WERI-Rb-1 (cell line): Measurements from ENCODE around the gene OR6X1.
A peak's percentile ranks its signal among the peaks of the same experiment; 100 is the strongest.
"Not testable (repeated sequence)": the region's sequence is repeated elsewhere in the genome, so short reads cannot be mapped to it uniquely, and the experiment has no call there.

Experiments
- DNase-seq: peaks from one replicate; pipeline ENCODE4 v3.0.0-alpha.2; 2020
- H3K27ac ChIP-seq: fragments of 250-450 bp; sonication (Bioruptor Pico); 2 replicates; pipeline ENCODE4 v1.5.1; 2020; ENCODE audit warnings: mild to moderate bottlenecking, moderate library complexity
- H3K27me3 ChIP-seq: fragments of 250-450 bp; sonication (Bioruptor Pico); 2 replicates; pipeline ENCODE4 v1.5.1; 2021; ENCODE audit warnings: mild to moderate bottlenecking, low read depth, moderate library complexity; ENCODE audit not compliant: insufficient read depth, severe bottlenecking
- H3K36me3 ChIP-seq: fragments of 250-450 bp; sonication (Bioruptor Pico); 2 replicates; pipeline ENCODE4 v1.5.1; 2020; ENCODE audit warnings: mild to moderate bottlenecking, moderate library complexity
- H3K4me3 ChIP-seq: 2 replicates; pipeline ENCODE4 v1.5.1; 2011; ENCODE audit warnings: low read depth, mild to moderate bottlenecking, control low read depth, low read length
- H3K9me3 ChIP-seq: fragments of 250-450 bp; sonication (Bioruptor Pico); 2 replicates; pipeline ENCODE4 v1.5.1; 2021; ENCODE audit warnings: mild to moderate bottlenecking, moderate library complexity; ENCODE audit not compliant: severe bottlenecking
- TF ChIP-seq, protein P1 (sequence below): IDR thresholded peaks from 2 replicates; pipeline ENCODE4 v1.5.1; 2011; ENCODE audit warnings: low read depth, mild to moderate bottlenecking, control low read depth, inconsistent platforms, low read length

Gene OR6X1

DNA sequence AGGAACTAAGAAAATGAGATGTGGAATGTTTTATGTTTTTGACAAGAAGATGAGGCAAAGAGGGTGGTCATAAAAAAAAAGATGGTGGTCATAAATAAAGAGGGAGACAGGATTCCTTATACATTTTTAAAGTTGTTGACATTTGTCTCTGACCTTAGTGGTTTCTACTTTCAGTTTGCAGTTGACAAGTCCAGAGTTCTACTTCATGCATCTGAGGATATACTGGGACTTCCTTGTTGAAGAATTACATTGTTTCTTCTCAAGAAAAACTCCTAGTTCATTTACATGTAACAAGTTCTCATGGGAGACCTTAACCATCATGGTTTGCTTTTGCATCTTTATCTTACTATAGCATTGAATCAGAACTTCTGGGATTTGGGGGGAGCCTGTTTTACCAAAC, 1.2 kb downstream of the OR6X1 start:
- H3K4me3 ChIP-seq: no peak overlapping the region
- H3K27ac ChIP-seq: no peak overlapping the region
- TF ChIP-seq, protein P1, sequence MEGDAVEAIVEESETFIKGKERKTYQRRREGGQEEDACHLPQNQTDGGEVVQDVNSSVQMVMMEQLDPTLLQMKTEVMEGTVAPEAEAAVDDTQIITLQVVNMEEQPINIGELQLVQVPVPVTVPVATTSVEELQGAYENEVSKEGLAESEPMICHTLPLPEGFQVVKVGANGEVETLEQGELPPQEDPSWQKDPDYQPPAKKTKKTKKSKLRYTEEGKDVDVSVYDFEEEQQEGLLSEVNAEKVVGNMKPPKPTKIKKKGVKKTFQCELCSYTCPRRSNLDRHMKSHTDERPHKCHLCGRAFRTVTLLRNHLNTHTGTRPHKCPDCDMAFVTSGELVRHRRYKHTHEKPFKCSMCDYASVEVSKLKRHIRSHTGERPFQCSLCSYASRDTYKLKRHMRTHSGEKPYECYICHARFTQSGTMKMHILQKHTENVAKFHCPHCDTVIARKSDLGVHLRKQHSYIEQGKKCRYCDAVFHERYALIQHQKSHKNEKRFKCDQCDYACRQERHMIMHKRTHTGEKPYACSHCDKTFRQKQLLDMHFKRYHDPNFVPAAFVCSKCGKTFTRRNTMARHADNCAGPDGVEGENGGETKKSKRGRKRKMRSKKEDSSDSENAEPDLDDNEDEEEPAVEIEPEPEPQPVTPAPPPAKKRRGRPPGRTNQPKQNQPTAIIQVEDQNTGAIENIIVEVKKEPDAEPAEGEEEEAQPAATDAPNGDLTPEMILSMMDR: no peak
- H3K27me3 ChIP-seq: no peaks in the 10 kb centered on the region
- peaks cover 4% of the 10 kb centered on the region for H3K9me3 ChIP-seq
- H3K36me3 ChIP-seq: no peaks in the 10 kb centered on the region
- DNase-seq: no peak

DNA sequence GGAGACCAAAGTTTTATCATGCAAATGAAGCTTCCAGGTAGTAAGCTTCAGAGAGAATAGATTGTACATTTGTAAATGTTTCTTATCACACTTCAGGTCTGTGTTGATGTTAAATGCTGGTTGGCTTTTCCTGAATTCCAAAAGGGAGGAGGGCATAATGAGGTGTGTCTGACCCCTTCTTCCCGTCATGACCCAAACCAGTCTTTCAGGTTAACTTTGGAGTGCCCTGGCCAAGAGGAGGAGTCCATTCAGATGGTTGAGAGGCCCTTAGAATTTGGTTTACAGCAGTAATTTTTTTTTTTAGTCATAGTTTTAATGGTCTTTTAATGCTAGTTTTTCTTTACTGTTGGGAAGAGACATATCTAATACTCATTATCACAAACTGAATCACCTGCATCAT, 2.5 kb downstream of the OR6X1 start:
- TF ChIP-seq, protein P1: no peak
- Histone ChIP-seq H3K27ac (no peak overlapping the region), H3K27me3 (no peaks in the 10 kb centered on the region), H3K36me3 (no peaks in the 10 kb centered on the region), H3K4me3 (no peak overlapping the region), H3K9me3 (peaks cover 4% of the 10 kb centered on the region)
- no peak for DNase-seq

DNA sequence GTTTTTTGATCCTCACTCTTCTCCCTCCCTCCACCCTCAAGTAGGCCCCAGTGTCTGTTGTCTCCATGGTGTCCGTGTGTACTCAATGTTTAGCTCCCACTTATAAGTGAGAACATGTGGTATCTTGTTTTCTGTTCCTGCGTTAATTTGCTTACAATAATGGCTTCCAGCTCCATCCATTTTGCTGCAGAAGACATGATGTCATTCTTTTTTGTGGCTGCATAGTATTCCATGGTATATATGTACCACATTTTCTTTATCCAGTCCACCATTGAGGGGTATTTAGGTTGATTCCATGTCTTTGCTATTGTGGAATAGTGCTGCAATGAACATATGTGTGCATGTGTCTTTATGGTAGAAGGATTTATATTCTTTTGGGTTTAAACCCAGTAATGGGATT, 6.0 kb downstream of the OR6X1 start:
- H3K9me3 ChIP-seq, H3K36me3 ChIP-seq, H3K4me3 ChIP-seq, H3K27ac ChIP-seq, H3K27me3 ChIP-seq, DNase-seq: not testable (repeated sequence)

DNA sequence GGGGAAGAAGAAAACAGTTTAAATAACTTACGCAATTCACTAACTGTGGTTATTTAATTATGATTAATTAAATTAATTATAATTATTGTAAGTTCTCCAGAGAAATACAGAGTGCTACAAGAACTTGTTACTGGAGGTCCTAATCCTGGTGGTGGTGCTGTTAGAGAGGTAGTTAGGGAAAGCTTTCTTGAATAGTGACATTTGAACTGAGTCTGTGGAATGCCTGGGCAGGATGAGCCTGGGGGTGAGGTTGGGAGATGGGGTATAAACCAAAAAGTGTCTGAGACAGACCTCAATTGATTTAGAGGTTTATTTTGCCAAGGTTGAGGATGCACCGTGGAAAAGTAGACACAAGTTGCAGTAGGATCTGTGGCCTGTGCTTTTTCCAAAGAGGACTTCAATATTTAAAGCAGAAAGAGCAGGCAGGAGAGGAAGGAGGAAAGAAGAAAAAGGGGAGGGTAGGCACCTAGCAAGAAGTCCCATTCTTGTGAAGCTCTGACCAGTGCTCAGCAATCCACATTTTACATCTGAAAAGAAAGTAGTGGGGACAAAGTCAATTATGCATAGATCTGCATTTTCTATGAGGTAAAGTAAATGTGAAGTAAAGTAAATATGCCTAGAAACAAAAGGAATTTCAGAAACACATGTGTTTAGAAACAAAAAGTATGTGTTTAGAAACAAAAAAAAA, 8.4 kb downstream of the OR6X1 start:
- Histone ChIP-seq H3K4me3 (no peak overlapping the region), H3K9me3 (peaks cover 4% of the 10 kb centered on the region), H3K36me3 (peaks cover 4% of the 10 kb centered on the region), H3K27me3 (no peaks in the 10 kb centered on the region), H3K27ac (no peak overlapping the region)
- DNase-seq: no peak
- TF ChIP-seq, protein P1: no peak

DNA sequence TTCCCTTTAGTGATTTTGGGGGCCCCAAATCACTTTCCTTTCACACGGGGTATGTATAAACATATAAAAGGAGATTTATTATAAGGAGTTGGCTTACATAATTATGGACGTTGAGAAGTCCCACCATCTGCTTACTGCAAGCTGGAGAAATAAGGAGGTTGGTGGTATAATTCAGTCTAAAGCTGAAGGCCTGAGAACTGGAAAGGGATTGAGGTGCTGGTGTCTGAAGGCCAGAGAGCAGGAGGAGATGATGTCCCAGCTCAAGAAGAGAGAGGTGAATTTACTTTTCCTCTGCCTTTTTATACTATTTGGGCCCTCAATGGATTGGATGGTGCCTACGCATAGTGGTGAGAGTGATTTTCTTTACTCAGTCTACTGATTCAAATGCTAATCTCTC, 11.6 kb downstream of the OR6X1 start:
- TF ChIP-seq, protein P1: no peak
- Histone ChIP-seq H3K27ac (peak overlapping the region; percentile 96), H3K36me3 (peaks cover 30% of the 10 kb centered on the region), H3K4me3 (peak overlapping the region; percentile 91), H3K9me3 (no peaks in the 10 kb centered on the region), H3K27me3 (no peaks in the 10 kb centered on the region)
- no peak for DNase-seq

DNA sequence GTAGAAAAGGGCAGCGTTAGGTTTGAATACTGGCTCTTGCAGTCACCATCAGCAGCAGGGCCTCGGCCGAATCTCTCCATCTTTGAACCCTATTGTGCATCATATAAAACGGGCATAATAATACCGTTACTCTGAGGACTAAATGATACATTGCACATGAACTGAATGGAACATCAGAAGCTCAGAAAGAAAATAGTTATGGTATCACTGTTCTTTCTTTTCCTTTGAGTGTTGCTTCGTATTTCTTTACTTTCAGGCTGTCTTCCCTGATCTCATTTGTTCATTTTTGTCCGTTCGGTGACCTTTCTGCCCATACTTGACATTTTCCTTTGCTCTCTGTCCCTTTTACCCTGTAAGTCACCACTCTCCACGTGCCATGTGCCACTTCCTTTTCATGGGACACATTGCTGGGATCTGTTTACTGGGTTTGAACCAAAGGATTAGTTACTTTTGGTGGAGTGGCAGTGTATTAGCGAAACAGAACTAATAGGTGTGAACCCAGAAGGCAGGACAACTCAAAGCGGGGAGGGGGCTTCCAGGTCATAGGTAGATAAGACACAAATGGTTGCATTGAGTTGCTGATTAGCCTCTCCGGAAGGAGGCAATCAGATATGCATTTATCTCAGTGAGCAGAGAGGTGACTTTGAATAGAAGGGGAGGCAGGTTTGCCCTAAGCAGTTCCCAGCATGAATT, 12.1 kb downstream of the OR6X1 start:
- TF ChIP-seq, protein P1: no peak
- H3K36me3 ChIP-seq: peaks cover 35% of the 10 kb centered on the region
- no peaks in the 10 kb centered on the region for H3K9me3 ChIP-seq
- H3K4me3 ChIP-seq: peak overlapping the region; percentile 91
- peak; percentile 28 for DNase-seq
- peak overlapping the region; percentile 96 for H3K27ac ChIP-seq
- H3K27me3 ChIP-seq: no peaks in the 10 kb centered on the region
